ENCODE measurements around the gene RIMBP2.

Gene RIMBP2

DNA sequence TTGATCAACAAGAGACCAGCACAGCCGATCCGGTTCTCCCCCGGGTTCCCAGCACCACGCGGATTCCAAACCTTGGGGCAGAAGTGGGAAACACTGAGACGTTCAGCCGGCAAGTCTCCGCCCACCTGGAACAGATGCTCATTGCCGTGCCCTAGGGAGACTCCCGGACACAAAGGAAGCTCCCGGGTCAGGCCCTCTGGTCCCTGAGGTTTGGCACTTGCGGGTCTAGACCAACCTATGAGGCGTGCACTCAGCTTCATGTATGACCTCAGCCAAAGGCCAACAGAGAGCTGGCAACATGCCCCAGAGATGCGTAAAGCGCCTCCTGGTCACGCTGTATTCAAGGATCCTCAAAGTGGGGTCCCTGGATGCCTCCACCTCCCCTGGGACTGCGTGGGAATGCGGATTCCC, 2.5 kb downstream of the RIMBP2 start:
- CTCF ChIA-PET = no interaction called here
- POLR2A ChIA-PET = no interaction called here
- TF ChIP-seq, protein P1, sequence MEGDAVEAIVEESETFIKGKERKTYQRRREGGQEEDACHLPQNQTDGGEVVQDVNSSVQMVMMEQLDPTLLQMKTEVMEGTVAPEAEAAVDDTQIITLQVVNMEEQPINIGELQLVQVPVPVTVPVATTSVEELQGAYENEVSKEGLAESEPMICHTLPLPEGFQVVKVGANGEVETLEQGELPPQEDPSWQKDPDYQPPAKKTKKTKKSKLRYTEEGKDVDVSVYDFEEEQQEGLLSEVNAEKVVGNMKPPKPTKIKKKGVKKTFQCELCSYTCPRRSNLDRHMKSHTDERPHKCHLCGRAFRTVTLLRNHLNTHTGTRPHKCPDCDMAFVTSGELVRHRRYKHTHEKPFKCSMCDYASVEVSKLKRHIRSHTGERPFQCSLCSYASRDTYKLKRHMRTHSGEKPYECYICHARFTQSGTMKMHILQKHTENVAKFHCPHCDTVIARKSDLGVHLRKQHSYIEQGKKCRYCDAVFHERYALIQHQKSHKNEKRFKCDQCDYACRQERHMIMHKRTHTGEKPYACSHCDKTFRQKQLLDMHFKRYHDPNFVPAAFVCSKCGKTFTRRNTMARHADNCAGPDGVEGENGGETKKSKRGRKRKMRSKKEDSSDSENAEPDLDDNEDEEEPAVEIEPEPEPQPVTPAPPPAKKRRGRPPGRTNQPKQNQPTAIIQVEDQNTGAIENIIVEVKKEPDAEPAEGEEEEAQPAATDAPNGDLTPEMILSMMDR (IDR thresholded peaks at IDR 0.05; ENCODE audit: insufficient read depth, low read length, missing control alignments) = no peak
- no peak overlapping the region for H3K4me3 ChIP-seq (ENCODE audit: low read depth, low read length)
- DNase-seq (ENCODE audit: low read depth, low spot score) = no peak

DNA sequence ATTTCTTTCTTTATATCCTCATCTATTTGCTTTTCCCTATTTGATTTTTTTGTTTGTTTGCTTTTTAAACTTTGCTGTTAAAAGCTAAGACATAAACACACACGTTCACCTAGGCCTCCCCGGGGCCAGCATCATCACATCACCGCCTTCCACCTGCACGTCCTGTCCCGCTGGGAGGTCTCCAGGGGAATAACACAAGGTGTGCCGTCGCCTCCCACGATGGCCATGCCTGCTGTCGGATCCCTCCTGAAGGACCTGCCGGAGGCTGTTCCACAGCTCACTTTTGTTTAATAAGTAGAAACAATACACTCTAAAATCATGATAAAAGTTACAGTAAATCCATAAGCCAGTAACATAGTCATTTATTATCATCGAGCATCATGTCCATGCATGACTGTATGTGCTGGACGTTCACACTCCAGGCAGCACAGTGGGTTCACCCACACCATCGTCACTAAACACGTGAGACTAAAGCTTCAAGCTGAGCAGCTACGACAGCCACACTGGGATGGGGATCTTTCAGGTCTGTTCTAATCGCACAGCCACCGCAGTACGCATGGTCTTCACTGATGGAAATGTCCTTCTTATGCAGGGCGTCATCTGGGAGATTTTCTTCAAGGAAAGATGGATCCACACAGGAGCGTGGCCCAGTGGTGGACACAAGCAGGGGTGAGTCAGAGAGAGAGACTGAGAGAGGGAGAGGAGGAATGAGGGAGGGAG, 3.6 kb downstream of the RIMBP2 start:
- POLR2A ChIA-PET = no interaction called here
- H3K4me3 ChIP-seq (ENCODE audit: low read depth, low read length) = no peak overlapping the region
- no peak for DNase-seq (ENCODE audit: low read depth, low spot score)
- CTCF ChIA-PET = no interaction called here
- TF ChIP-seq, protein P1 (IDR thresholded peaks at IDR 0.05; ENCODE audit: insufficient read depth, low read length, missing control alignments) = no peak

DNA sequence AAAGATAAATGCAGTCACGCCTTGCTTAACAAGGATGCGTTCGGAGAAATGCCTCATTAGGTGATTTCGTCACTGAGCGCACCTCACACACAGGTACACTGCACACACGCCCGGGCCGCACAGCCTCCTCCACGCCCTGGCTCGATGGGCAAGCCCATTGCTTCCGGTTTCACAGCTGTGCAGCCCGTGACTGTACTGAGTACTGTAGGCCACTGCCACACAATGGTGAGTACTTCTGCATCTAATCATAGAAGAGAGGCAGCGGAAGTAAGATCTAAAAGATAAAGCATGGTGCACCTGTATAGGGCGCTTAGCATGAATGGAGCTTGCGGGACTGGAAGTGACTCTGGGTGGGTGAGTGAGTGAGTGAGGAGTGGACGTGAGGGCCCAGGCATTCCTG, 4.3 kb downstream of the RIMBP2 start:
- DNase-seq (ENCODE audit: low read depth, low spot score) = no peak
- TF ChIP-seq, protein P1 (IDR thresholded peaks at IDR 0.05; ENCODE audit: insufficient read depth, low read length, missing control alignments) = no peak
- ChIA-PET CTCF (no interaction called here), POLR2A (no interaction called here)
- H3K4me3 ChIP-seq (ENCODE audit: low read depth, low read length) = no peak overlapping the region

DNA sequence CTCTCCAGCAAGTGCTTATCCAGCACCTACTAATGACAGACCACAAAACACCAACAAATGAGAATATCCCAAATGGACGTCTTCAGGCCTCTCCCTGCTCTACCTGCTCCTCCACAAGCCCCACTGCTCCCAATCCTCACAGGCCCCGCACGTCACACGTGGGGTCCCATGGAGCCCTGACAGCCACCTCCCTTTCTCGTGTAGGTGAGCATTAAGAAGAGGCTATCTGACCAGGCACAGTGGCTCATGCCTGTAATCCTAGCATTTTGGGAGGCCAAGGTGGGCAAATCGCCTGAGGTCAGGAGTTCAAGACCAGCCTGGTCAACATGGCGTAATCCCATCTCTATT, 5.4 kb downstream of the RIMBP2 start:
- TF ChIP-seq, protein P1 (IDR thresholded peaks at IDR 0.05; ENCODE audit: insufficient read depth, low read length, missing control alignments) = no peak
- DNase-seq (ENCODE audit: low read depth, low spot score) = no peak
- ChIA-PET POLR2A (no interaction called here), CTCF (no interaction called here)
- H3K4me3 ChIP-seq (ENCODE audit: low read depth, low read length) = no peak overlapping the region

DNA sequence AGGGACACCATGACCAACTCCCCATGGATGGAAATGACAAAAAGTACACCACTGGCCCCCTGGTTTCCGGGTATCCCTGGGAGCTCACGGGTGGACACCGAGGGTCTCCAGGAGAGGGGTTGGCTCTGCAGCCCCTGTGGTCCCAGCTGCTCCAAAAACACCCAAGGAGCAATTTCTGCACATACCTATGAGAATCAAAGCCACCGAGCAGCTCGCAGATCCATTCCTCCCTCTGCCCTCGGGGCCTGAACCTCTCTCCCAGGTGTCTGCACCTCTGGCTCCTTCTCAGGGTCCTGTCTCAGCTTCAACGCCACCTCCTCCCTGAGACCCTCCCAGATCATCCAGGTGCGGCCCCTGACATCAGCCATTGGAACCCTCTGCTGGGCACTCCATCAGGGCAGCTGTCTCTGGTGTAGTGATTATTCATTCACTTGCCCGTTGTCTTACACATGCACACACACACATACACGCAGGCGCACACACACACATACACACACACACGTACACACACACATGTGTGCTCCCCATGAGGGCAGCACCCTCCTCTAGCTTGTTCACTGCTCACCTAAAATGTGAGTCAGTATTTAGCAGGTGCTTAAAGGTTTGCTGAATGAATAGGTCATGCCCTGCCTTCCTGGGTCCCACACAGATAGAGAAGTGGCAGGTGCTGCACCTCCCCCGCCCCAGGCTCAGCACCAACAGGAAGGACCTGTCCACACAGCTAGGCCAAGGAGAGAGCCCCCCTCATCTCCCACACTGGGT, 5.9 kb downstream of the RIMBP2 start:
- DNase-seq (ENCODE audit: low read depth, low spot score) = no peak
- CTCF ChIA-PET = no interaction called here
- no peak overlapping the region for H3K4me3 ChIP-seq (ENCODE audit: low read depth, low read length)
- TF ChIP-seq, protein P1 (IDR thresholded peaks at IDR 0.05; ENCODE audit: insufficient read depth, low read length, missing control alignments) = no peak
- POLR2A ChIA-PET = no interaction called here

DNA sequence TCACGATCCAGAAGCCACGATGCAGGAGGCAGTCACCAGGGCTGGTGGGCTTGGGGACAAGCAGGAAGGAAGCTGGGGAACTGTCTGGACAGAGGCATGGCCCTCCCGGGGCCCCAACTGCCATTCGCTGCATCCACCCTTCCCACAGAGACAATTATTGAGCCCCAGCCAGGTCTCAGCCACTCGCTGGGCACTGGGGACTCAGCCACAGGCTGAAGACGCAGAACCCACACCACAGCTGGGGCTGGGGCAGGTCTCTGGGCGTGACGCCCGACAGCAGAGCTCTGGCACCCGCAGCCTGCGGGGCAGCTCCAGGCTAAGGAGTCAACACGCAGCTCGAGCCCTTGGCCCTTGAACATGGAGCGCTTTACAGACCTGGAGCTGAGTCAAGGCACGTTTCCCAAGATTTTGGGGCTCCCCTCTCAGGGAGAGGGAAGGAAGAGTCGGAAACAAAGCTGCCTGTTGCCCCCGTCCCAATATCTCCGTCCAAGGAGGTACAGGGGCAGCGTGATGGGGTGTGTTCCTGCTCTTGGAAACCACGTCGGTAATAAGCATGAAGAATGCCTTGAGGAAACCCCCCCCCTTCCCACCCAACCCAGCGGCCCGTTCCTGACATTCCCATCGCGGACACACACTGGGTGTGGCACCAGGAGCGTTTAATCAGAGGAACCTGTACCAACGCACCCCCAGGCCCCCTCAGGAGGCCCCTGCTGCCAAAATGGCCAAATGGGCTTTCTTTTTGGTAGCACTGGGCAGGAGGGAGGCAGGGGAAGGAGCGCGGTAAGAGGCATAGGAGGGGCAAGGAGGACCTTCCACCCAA, 6.7 kb downstream of the RIMBP2 start:
- DNase-seq (ENCODE audit: low read depth, low spot score) = no peak
- ChIA-PET POLR2A (no interaction called here), CTCF (no interaction called here)
- H3K4me3 ChIP-seq (ENCODE audit: low read depth, low read length) = no peak overlapping the region
- TF ChIP-seq, protein P1 (IDR thresholded peaks at IDR 0.05; ENCODE audit: insufficient read depth, low read length, missing control alignments) = no peak

All from AG04449 (cell line).